ENCODE results near the gene RFWD3. TPM values are rescaled to one million over a fixed set of nuclear protein-coding genes. Genes with fewer than 3 reads are reported as not detected.

RFWD3 gene
- total RNA-seq, 1 donor from 2014 or later, result 29.1 TPM

- peak overlapping the region; percentile 79 for H3K4me3 ChIP-seq (ENCODE audit: low read depth, low read length)
- no peak for TF ChIP-seq CTCF (conservative IDR thresholded peaks at IDR 0.05; ENCODE audit: low read depth, low read length)
- no peak for DNase-seq (ENCODE audit: low read depth)
Observed at GRCh38 chr16:74607310-74607961, 59.2 kb downstream of the RFWD3 start.

GRCh38 chr16:74606521-74607309 lies 60.0 kb downstream of the RFWD3 start, which contains the start of gene GLG1:
Gene GLG1, minus strand, starts transcription at chr16:74607114. Its CDS starts 20 bp downstream, at chr16:74607094.
- peak within 1 kb of the TSS; percentile 79 for H3K4me3 ChIP-seq (ENCODE audit: low read depth, low read length)
- TF ChIP-seq CTCF (conservative IDR thresholded peaks at IDR 0.05; ENCODE audit: low read depth, low read length), result no peak
- no peak for DNase-seq (ENCODE audit: low read depth)

GRCh38 chr16:74605746-74606520 lies 60.7 kb downstream of the RFWD3 start:
- TF ChIP-seq CTCF (conservative IDR thresholded peaks at IDR 0.05; ENCODE audit: low read depth, low read length), result no peak
- DNase-seq (ENCODE audit: low read depth), result no peak
- peak overlapping the region; percentile 79 for H3K4me3 ChIP-seq (ENCODE audit: low read depth, low read length)

GRCh38 chr16:74605332-74605731 lies 61.3 kb downstream of the RFWD3 start:
- no peak for TF ChIP-seq CTCF (conservative IDR thresholded peaks at IDR 0.05; ENCODE audit: low read depth, low read length)
- DNase-seq (ENCODE audit: low read depth), result no peak
- H3K4me3 ChIP-seq (ENCODE audit: low read depth, low read length), result peak overlapping the region; percentile 79

GRCh38 chr16:74603848-74604247 lies 62.8 kb downstream of the RFWD3 start:
- TF ChIP-seq CTCF (conservative IDR thresholded peaks at IDR 0.05; ENCODE audit: low read depth, low read length), result no peak
- DNase-seq (ENCODE audit: low read depth), result no peak
- H3K4me3 ChIP-seq (ENCODE audit: low read depth, low read length), result no peak overlapping the region

- DNase-seq (ENCODE audit: low read depth), result no peak
- H3K4me3 ChIP-seq (ENCODE audit: low read depth, low read length), result no peak overlapping the region
- TF ChIP-seq CTCF (conservative IDR thresholded peaks at IDR 0.05; ENCODE audit: low read depth, low read length), result no peak
Observed at GRCh38 chr16:74601126-74601871, 65.4 kb downstream of the RFWD3 start.
